Measurements from ENCODE around the gene EML4. TPM values are rescaled to one million over a fixed set of nuclear protein-coding genes. Genes with fewer than 3 reads are reported as not detected.

EML4 gene
- total RNA-seq, 1 donor from 2014 or later, result 68.2 TPM

DNA sequence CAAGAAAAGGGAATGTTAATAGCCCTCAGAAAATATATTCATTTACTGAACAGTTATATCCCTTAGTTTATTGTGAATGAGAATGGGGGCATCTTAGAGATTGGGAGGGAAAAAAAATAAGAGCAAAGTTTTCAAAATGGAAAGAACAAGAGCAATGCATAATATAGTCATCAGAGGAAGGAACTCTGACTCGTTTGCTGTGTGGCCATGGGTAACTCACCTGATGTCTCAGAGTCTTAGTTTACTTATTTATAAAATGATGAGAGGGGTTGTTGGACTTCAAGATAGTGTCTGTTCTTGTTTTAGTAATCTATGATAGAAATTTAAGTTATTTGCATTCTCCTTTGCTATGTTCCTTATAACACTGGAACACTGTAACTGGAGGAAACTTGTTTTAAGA is 70.7 kb downstream of the EML4 start:
- FAIRE-seq (no peak), DNase-seq (ENCODE audit: low read depth) (no peak)
- peaks cover 12% of the 10 kb centered on the region for H3K4me1 Mint-ChIP-seq (ENCODE audit: low read depth, unreplicated experiment)
- H3K27me3 Mint-ChIP-seq (ENCODE audit: low read depth, unreplicated experiment), result no peaks in the 10 kb centered on the region
- Histone ChIP-seq H3K36me3 (ENCODE audit: insufficient read depth, low read length) (no peaks in the 10 kb centered on the region), H3K4me1 (ENCODE audit: insufficient read depth, low read length) (no peaks in the 10 kb centered on the region), H3K9ac (ENCODE audit: low read length) (no peak overlapping the region), H4K20me1 (ENCODE audit: insufficient read depth, low read length) (peaks cover 39% of the 10 kb centered on the region), H3K27me3 (ENCODE audit: insufficient read depth, low read length) (no peaks in the 10 kb centered on the region), H2AFZ (ENCODE audit: low read depth, low read length) (no peak overlapping the region), H3K79me2 (ENCODE audit: insufficient read depth, low read length) (peaks cover 61% of the 10 kb centered on the region), H3K4me3 (ENCODE audit: insufficient read depth, low read depth, low read length) (no peak overlapping the region), H3K9me3 (ENCODE audit: insufficient read depth, low read depth, low read length) (no peaks in the 10 kb centered on the region), H3K4me2 (ENCODE audit: low read length) (no peak overlapping the region), H3K27ac (ENCODE audit: low read depth, low read length) (no peak overlapping the region)
- H3K9me3 Mint-ChIP-seq (ENCODE audit: unreplicated experiment), result no peaks in the 10 kb centered on the region
- no peak overlapping the region for H3K4me3 Mint-ChIP-seq (ENCODE audit: unreplicated experiment)
- no peaks in the 10 kb centered on the region for H3K36me3 Mint-ChIP-seq (ENCODE audit: low read depth, unreplicated experiment)
- TF ChIP-seq, protein P1, sequence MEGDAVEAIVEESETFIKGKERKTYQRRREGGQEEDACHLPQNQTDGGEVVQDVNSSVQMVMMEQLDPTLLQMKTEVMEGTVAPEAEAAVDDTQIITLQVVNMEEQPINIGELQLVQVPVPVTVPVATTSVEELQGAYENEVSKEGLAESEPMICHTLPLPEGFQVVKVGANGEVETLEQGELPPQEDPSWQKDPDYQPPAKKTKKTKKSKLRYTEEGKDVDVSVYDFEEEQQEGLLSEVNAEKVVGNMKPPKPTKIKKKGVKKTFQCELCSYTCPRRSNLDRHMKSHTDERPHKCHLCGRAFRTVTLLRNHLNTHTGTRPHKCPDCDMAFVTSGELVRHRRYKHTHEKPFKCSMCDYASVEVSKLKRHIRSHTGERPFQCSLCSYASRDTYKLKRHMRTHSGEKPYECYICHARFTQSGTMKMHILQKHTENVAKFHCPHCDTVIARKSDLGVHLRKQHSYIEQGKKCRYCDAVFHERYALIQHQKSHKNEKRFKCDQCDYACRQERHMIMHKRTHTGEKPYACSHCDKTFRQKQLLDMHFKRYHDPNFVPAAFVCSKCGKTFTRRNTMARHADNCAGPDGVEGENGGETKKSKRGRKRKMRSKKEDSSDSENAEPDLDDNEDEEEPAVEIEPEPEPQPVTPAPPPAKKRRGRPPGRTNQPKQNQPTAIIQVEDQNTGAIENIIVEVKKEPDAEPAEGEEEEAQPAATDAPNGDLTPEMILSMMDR (IDR thresholded peaks at IDR 0.05; ENCODE audit: insufficient read depth, low read depth, low read length), result no peak
- no peak for TF ChIP-seq EZH2 (IDR thresholded peaks at IDR 0.05; ENCODE audit: insufficient read depth, low read length)
- H3K27ac Mint-ChIP-seq (ENCODE audit: unreplicated experiment), result no peak overlapping the region

DNA sequence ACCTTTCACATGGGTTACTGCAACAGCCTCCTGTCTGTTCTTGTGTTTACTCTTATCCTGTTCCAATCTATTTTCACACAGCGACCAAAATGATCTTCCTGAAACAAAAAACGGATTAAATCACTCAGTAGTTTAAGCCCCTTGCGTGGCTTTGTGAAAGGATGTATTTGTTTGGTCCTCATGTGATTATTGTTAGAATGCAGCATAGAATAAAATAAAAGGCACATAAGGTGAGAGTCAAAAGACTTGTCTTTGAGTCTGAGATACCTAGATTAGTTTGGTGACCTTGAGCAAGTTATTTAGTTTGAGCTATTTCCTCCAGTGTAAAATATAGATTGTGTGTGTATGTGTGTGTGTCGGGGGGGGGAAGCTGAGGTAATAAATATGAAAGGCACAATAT is 72.4 kb downstream of the EML4 start:
- Histone ChIP-seq H3K27me3 (ENCODE audit: insufficient read depth, low read length) (no peaks in the 10 kb centered on the region), H3K9me3 (ENCODE audit: insufficient read depth, low read depth, low read length) (no peaks in the 10 kb centered on the region), H3K4me3 (ENCODE audit: insufficient read depth, low read depth, low read length) (no peak overlapping the region), H2AFZ (ENCODE audit: low read depth, low read length) (no peak overlapping the region), H3K79me2 (ENCODE audit: insufficient read depth, low read length) (peaks cover 50% of the 10 kb centered on the region), H3K9ac (ENCODE audit: low read length) (no peak overlapping the region), H3K4me2 (ENCODE audit: low read length) (no peak overlapping the region), H3K36me3 (ENCODE audit: insufficient read depth, low read length) (no peaks in the 10 kb centered on the region), H3K4me1 (ENCODE audit: insufficient read depth, low read length) (no peaks in the 10 kb centered on the region), H4K20me1 (ENCODE audit: insufficient read depth, low read length) (peaks cover 39% of the 10 kb centered on the region), H3K27ac (ENCODE audit: low read depth, low read length) (no peak overlapping the region)
- H3K4me1 Mint-ChIP-seq (ENCODE audit: low read depth, unreplicated experiment), result peaks cover 11% of the 10 kb centered on the region
- H3K27me3 Mint-ChIP-seq (ENCODE audit: low read depth, unreplicated experiment), result no peaks in the 10 kb centered on the region
- FAIRE-seq (no peak), DNase-seq (ENCODE audit: low read depth) (no peak)
- no peak overlapping the region for H3K27ac Mint-ChIP-seq (ENCODE audit: unreplicated experiment)
- H3K4me3 Mint-ChIP-seq (ENCODE audit: unreplicated experiment), result no peak overlapping the region
- TF ChIP-seq, protein P1 (IDR thresholded peaks at IDR 0.05; ENCODE audit: insufficient read depth, low read depth, low read length), result no peak
- no peak for TF ChIP-seq EZH2 (IDR thresholded peaks at IDR 0.05; ENCODE audit: insufficient read depth, low read length)
- no peaks in the 10 kb centered on the region for H3K9me3 Mint-ChIP-seq (ENCODE audit: unreplicated experiment)
- H3K36me3 Mint-ChIP-seq (ENCODE audit: low read depth, unreplicated experiment), result peaks cover under 1% of the 10 kb centered on the region

DNA sequence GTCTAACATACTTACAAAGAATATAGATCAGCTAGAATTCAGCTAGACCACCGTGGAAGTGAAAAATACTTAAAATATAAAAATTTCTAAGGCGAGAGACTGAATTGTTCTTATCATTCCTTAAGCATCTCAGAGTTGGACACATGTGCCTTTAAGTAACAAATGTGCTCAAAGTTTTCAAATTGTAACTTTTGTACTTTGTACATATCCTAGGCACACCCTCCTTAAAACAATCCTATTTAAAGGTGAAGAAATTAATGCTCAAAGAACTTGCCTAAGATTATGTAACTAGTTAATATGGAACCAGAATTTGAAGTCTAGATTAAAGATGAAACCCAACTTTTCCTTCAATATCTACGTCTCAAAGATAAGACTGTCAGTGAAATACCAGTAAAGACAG is 74.1 kb downstream of the EML4 start:
- FAIRE-seq, result no peak

More for the DNA sequence above, 74.1 kb downstream of the EML4 start:
- Histone ChIP-seq H2AFZ (ENCODE audit: low read depth, low read length) (no peak overlapping the region), H3K4me1 (ENCODE audit: insufficient read depth, low read length) (no peaks in the 10 kb centered on the region), H3K9me3 (ENCODE audit: insufficient read depth, low read depth, low read length) (no peaks in the 10 kb centered on the region), H3K4me2 (ENCODE audit: low read length) (no peak overlapping the region), H3K79me2 (ENCODE audit: insufficient read depth, low read length) (peaks cover 32% of the 10 kb centered on the region), H3K9ac (ENCODE audit: low read length) (no peak overlapping the region), H3K27ac (ENCODE audit: low read depth, low read length) (no peak overlapping the region), H4K20me1 (ENCODE audit: insufficient read depth, low read length) (peaks cover 30% of the 10 kb centered on the region), H3K27me3 (ENCODE audit: insufficient read depth, low read length) (no peaks in the 10 kb centered on the region), H3K4me3 (ENCODE audit: insufficient read depth, low read depth, low read length) (no peak overlapping the region), H3K36me3 (ENCODE audit: insufficient read depth, low read length) (no peaks in the 10 kb centered on the region)
- Mint-ChIP-seq H3K27me3 (ENCODE audit: low read depth, unreplicated experiment) (no peaks in the 10 kb centered on the region), H3K27ac (ENCODE audit: unreplicated experiment) (no peak overlapping the region), H3K4me3 (ENCODE audit: unreplicated experiment) (no peak overlapping the region), H3K4me1 (ENCODE audit: low read depth, unreplicated experiment) (peaks cover 10% of the 10 kb centered on the region), H3K9me3 (ENCODE audit: unreplicated experiment) (no peaks in the 10 kb centered on the region), H3K36me3 (ENCODE audit: low read depth, unreplicated experiment) (peaks cover 2% of the 10 kb centered on the region)
- no peak for TF ChIP-seq EZH2 (IDR thresholded peaks at IDR 0.05; ENCODE audit: insufficient read depth, low read length)
- TF ChIP-seq, protein P1 (IDR thresholded peaks at IDR 0.05; ENCODE audit: insufficient read depth, low read depth, low read length), result no peak
- no peak for DNase-seq (ENCODE audit: low read depth)

All from astrocyte (in vitro differentiated cells and primary cell).